A549 (cell line): ENCODE data around the gene TMEM255B. TPM values are rescaled to one million over a fixed set of nuclear protein-coding genes. Genes with fewer than 3 reads are reported as not detected.
A peak's percentile ranks its signal among the peaks of the same experiment; 100 is the strongest.

Source experiments
- ATAC-seq, 2 experiments: fragments of 200-7000 bp in 1 of 2; fragments of >200 bp in 1 of 2; cut with Nextera tagmentation in 1 of 2; cut with Tn5 transposase in 1 of 2; 3 replicates each; pipeline versions ENCODE4 v1.8.0 to v1.9.1; 2018 to 2020; ENCODE audit warnings: mild to moderate bottlenecking in 1 of 2, moderate library complexity in 1 of 2
- CTCF ChIA-PET: fragments of 300-600 bp; sonication (Branson Sonifier 250); formaldehyde crosslinking; extraction: SDS; loops from one replicate; lab custom pipeline; 2021; ENCODE audit warnings: antibody characterized with exemption, inconsistent platforms; lab: Yijun Ruan, JAX
- POLR2A ChIA-PET: fragments of 350-600 bp; formaldehyde crosslinking; extraction: SDS; loops from one replicate; lab custom pipeline; 2021; ENCODE audit warnings: antibody characterized with exemption, inconsistent platforms; lab: Yijun Ruan, JAX
- DNase-seq, 2 experiments: peaks; one replicate each; pipeline versions ENCODE4 v3.0.0 to v3.0.0-alpha.2; 2011 to 2016; ENCODE audit warnings: low read depth in 1 of 2, low spot score in 1 of 2
- FAIRE-seq: peaks from 2 replicates; lab custom pipeline; 2011; peaks lifted over from hg19 to GRCh38; lab: Jason Lieb, UNC
- H3K27ac ChIP-seq, 2 experiments: fragments of >200 bp; sonication (Bioruptor Twin); formaldehyde crosslinking; 3 replicates each; pipeline ENCODE4 v1.5.1; 2016 to 2017
- H3K4me1 ChIP-seq: fragments of >200 bp; sonication (Bioruptor Twin); formaldehyde crosslinking; 3 replicates; pipeline ENCODE4 v1.6.1; 2016
- H3K4me2 ChIP-seq: fragments of >200 bp; sonication (Bioruptor Twin); formaldehyde crosslinking; 3 replicates; pipeline ENCODE4 v1.6.1; 2016
- H3K4me3 ChIP-seq: fragments of >200 bp; sonication (Bioruptor Twin); formaldehyde crosslinking; 3 replicates; pipeline ENCODE4 v1.5.1; 2016
- H3K9me3 ChIP-seq: fragments of >200 bp; sonication (Bioruptor Twin); formaldehyde crosslinking; 3 replicates; pipeline ENCODE4 v1.6.1; 2016
- BHLHE40 ChIP-seq: IDR thresholded peaks from 2 replicates; pipeline ENCODE4 v1.6.1; 2012; ENCODE audit warnings: low read depth, low read length, inconsistent platforms
- EHMT2 ChIP-seq: fragments of 200-600 bp; sonication (generic); IDR thresholded peaks from 2 replicates; pipeline ENCODE4 v1.6.1; 2016; ENCODE audit warnings: antibody characterized with exemption, low read depth, mild to moderate bottlenecking, moderate library complexity
- FOXS1 ChIP-seq: fragments of 250-450 bp; sonication (Bioruptor Pico); IDR thresholded peaks from 2 replicates; pipeline ENCODE4 v1.5.0; 2020; ENCODE audit warnings: mild to moderate bottlenecking, moderate library complexity
- JUN ChIP-seq, 2 experiments: fragments of >200 bp; sonication (Bioruptor Twin); formaldehyde crosslinking; IDR thresholded peaks; 2 replicates in 1 of 2; 3 replicates in 1 of 2; pipeline ENCODE4 v1.6.1; 2016 to 2017
- KDM1A ChIP-seq: fragments of 200-600 bp; sonication (generic); IDR thresholded peaks from 2 replicates; pipeline ENCODE4 v1.6.1; 2016; ENCODE audit warnings: low read depth, mild to moderate bottlenecking
- KDM5A ChIP-seq: fragments of 200-600 bp; sonication (generic); IDR thresholded peaks from 2 replicates; pipeline ENCODE4 v1.6.1; 2016; ENCODE audit warnings: antibody characterized with exemption, mild to moderate bottlenecking
- MAZ ChIP-seq: fragments of 150-350 bp; IDR thresholded peaks from 2 replicates; pipeline ENCODE4 v1.6.1; 2014; ENCODE audit warnings: antibody characterized with exemption, low read depth, low read length, borderline replicate concordance
- MYC ChIP-seq: IDR thresholded peaks from 2 replicates; pipeline ENCODE4 v1.6.1; 2012; ENCODE audit warnings: mild to moderate bottlenecking, inconsistent platforms, low read length, improper control_type of control experiment, borderline replicate concordance
- RAD21 ChIP-seq, 2 experiments: fragments of >200 bp in 1 of 2; sonication (Bioruptor Twin) in 1 of 2; formaldehyde crosslinking in 1 of 2; IDR thresholded peaks in 1 of 2; conservative IDR thresholded peaks in 1 of 2; 2 replicates in 1 of 2; 3 replicates in 1 of 2; pipeline ENCODE4 v1.6.1; 2012 to 2018; ENCODE audit warnings: inconsistent platforms in 1 of 2
- SREBF2 ChIP-seq: fragments of 450-650 bp; IDR thresholded peaks from 2 replicates; pipeline ENCODE4 v1.6.1; 2014; ENCODE audit warnings: mild to moderate bottlenecking, moderate library complexity
- TFCP2L1 ChIP-seq: fragments of 250-450 bp; sonication (Bioruptor Pico); IDR thresholded peaks from 2 replicates; pipeline ENCODE4 v1.5.0; 2021; ENCODE audit warnings: mild to moderate bottlenecking
- USF2 ChIP-seq: fragments of 450-650 bp; IDR thresholded peaks from 2 replicates; pipeline ENCODE4 v1.6.1; 2014; ENCODE audit warnings: antibody characterized with exemption
- ZNF302 ChIP-seq: fragments of 250-450 bp; sonication (Bioruptor Pico); IDR thresholded peaks from 2 replicates; pipeline ENCODE4 v1.9.0; 2021; ENCODE audit warnings: inconsistent platforms, mild to moderate bottlenecking, moderate library complexity
- ZSCAN20 ChIP-seq: fragments of 250-450 bp; sonication (Bioruptor Pico); IDR thresholded peaks from 2 replicates; pipeline ENCODE4 v1.8.0; 2022; ENCODE audit warnings: mild to moderate bottlenecking, moderate library complexity
- WGBS: methylation state at CpG from one replicate; pipeline ENCODE4 v1.1.6; 2017; ENCODE audit errors: missing lambda C conversion rate; 5-methylcytosine and 5-hydroxymethylcytosine counted together
- polyA plus RNA-seq, 4 experiments: library from polyadenylated mRNA; depleted of rRNA in 3 of 4; stranded (reverse); fragments of >200 nt; fragmentation: RNase III in 1 of 4; extraction: RNeasy Plus Mini Kit Qiagen cat#74134 plus additional on column Dnase treatment in 1 of 4; gene quantifications; 2 replicates in 3 of 4; 3 replicates in 1 of 4; pipeline ENCODE4 v1.2.3, GENCODE V29; 2011 to 2017
- TF ChIP-seq, protein P1 (sequence below): IDR thresholded peaks from 2 replicates; pipeline ENCODE4 v1.6.1; 2012; ENCODE audit warnings: low read depth, borderline replicate concordance
- TF ChIP-seq, protein P2 (sequence below): fragments of >200 bp; sonication (Bioruptor Twin); formaldehyde crosslinking; IDR thresholded peaks from 3 replicates; pipeline ENCODE4 v1.5.1; 2016

TMEM255B gene
- polyA plus RNA-seq, 2 of the 4 experiments (the other 2 are of a cell fraction) = 0.54 to 1.1 TPM

DNA sequence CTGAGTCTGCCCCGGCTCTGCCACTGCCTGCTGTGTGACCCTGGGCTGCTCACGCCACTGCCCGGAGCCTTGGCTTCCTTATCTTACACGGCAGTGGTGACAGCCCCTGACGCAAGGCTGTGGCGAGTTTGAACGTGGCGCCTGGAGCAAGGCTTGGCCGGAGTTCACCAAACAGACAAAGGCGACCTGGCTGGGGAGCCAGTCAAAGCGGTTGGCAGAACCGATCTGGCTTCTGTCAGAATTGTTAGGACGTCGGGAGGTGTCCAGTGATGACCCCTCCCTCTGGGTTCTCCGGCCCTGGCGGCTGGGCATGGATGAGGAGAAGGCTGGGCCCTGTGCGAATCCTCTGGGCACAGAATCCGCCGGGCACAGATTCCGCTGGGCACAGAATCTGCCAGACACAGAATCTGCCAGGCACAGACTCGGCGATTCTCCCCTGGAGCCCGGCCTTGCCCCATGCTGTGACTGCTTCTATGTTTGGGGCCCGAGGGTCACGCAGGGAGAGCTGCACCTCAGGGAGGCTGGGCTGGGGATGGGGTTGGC is 11.7 kb upstream of the TMEM255B start:
- POLR2A ChIA-PET = no interaction called here
- Histone ChIP-seq H3K4me2 (no peak overlapping the region), H3K9me3 (no peaks in the 10 kb centered on the region), H3K4me3 (no peak overlapping the region), H3K27ac (no peak overlapping the region), H3K4me1 (peaks cover under 1% of the 10 kb centered on the region; the same call in 1 of the 3 replicates)
- 72% methylated on average over 14 of the region's 25 CpGs for WGBS
- ATAC-seq = peak; percentile 21 to 29; a peak in 1 of 6 replicates
- CTCF ChIA-PET = interaction anchor here (1.1 kb wide), 1 partner anchor 490 kb away, joined by 3 read pairs; no protein-coding TSS in a partner anchor
- no peak for FAIRE-seq
- no peak for TF ChIP-seq KDM5A
- TF ChIP-seq, protein P1, sequence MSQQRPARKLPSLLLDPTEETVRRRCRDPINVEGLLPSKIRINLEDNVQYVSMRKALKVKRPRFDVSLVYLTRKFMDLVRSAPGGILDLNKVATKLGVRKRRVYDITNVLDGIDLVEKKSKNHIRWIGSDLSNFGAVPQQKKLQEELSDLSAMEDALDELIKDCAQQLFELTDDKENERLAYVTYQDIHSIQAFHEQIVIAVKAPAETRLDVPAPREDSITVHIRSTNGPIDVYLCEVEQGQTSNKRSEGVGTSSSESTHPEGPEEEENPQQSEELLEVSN = no peak
- no peak for TF ChIP-seq SREBF2
- TF ChIP-seq, protein P2, sequence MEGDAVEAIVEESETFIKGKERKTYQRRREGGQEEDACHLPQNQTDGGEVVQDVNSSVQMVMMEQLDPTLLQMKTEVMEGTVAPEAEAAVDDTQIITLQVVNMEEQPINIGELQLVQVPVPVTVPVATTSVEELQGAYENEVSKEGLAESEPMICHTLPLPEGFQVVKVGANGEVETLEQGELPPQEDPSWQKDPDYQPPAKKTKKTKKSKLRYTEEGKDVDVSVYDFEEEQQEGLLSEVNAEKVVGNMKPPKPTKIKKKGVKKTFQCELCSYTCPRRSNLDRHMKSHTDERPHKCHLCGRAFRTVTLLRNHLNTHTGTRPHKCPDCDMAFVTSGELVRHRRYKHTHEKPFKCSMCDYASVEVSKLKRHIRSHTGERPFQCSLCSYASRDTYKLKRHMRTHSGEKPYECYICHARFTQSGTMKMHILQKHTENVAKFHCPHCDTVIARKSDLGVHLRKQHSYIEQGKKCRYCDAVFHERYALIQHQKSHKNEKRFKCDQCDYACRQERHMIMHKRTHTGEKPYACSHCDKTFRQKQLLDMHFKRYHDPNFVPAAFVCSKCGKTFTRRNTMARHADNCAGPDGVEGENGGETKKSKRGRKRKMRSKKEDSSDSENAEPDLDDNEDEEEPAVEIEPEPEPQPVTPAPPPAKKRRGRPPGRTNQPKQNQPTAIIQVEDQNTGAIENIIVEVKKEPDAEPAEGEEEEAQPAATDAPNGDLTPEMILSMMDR = no peak
- TF ChIP-seq USF2 = no peak
- no peak for DNase-seq

- WGBS = 59% methylated on average over 14 of the region's 25 CpGs
- Histone ChIP-seq H3K4me2 (no peak overlapping the region), H3K4me1 (no peaks in the 10 kb centered on the region), H3K9me3 (no peaks in the 10 kb centered on the region), H3K27ac (no peak overlapping the region), H3K4me3 (no peak overlapping the region)
- ChIA-PET CTCF (interaction anchor here (1.1 kb wide), 1 partner anchor 489 kb away, joined by 3 read pairs; no protein-coding TSS in a partner anchor), POLR2A (no interaction called here)
- TF ChIP-seq BHLHE40 = no peak
- no peak for TF ChIP-seq KDM1A
- TF ChIP-seq MAZ = no peak
- TF ChIP-seq ZSCAN20 (CRISPR knock-in tag) = no peak
- no peak for TF ChIP-seq RAD21 (conservative IDR thresholded peaks at IDR 0.05 in 1 of 2, IDR thresholded peaks at IDR 0.05 in 1 of 2)
- no peak for TF ChIP-seq FOXS1 (CRISPR knock-in tag)
- peak in 1 of 2 experiments; percentile 33; a peak in 1 of 6 replicates for ATAC-seq
- no peak for DNase-seq
- no peak for FAIRE-seq
Measured at GRCh38 chr13:113748101-113748861, 10.7 kb upstream of the TMEM255B start.

GRCh38 chr13:113748862-113749451 is 10.1 kb upstream of the TMEM255B start:
- 65% methylated on average over 8 of the region's 22 CpGs for WGBS
- ATAC-seq (no peak; a peak in 1 of 6 replicates), DNase-seq (no peak), FAIRE-seq (no peak)
- TF ChIP-seq KDM1A (no peak), EHMT2 (no peak), ZNF302 (CRISPR knock-in tag) (no peak), JUN (IDR thresholded peaks at IDR 0.05) (no peak), MYC (no peak), TFCP2L1 (CRISPR knock-in tag) (no peak)
- H3K27ac ChIP-seq = no peak overlapping the region
- ChIA-PET POLR2A (no interaction called here), CTCF (interaction anchor here (1.6 kb wide), 1 partner anchor 8 kb away, joined by 3 read pairs; no protein-coding TSS in a partner anchor)
- H3K4me3 ChIP-seq = no peak overlapping the region
- H3K9me3 ChIP-seq = no peaks in the 10 kb centered on the region
- H3K4me2 ChIP-seq = no peak overlapping the region
- H3K4me1 ChIP-seq = no peaks in the 10 kb centered on the region
